GM18907 (cell line): ENCODE data around the gene JMJD1C.
A peak's percentile ranks its signal among the peaks of the same experiment; 100 is the strongest.
"Not testable (repeated sequence)": the region's sequence is repeated elsewhere in the genome, so short reads cannot be mapped to it uniquely, and the experiment has no call there.

Source experiments
- ATAC-seq: cut with Tn5 transposase; IDR thresholded peaks from one replicate; pipeline ENCODE4 v1.9.1; 2021; ENCODE audit warnings: mild to moderate bottlenecking, moderate library complexity; ENCODE audit not compliant: unreplicated experiment

Gene JMJD1C

DNA sequence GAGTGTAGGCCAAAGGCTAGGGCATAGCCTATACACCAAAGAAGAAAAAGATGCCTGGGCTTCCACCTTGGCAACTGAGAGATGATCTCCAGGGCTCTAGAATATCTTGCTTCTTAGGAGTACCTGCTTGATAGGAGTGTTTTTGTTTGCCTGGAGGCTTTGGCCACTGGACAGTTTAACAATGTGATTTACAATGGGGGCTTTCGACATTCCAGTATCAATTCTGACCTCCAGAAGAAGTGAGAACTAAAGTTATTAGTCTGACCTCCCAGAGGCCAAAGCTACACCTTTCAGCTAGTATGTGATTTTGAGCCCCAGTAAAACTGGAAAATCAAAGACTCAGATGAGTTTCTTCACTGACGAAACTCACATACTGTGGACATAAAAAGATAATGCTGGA, 96.1 kb downstream of the JMJD1C start:
- no peak for ATAC-seq

DNA sequence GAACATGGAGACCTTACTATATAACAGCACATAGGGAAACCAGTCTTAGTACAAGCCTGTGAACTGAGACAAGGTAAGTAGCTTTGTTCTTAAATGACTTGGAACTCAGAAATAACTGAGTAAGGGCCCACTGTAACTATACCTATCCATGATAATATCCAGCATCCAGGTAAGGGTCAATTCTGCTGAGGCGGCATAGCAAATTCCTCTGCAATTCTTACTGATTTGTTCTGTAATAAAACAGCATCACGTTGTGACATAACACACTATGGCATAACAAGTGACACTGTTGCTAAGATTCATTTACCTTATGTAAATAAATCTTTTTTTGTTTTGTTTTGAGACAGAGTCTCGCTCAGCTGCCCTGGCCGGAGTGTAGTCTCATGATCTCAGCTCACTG, 97.4 kb downstream of the JMJD1C start:
- no peak for ATAC-seq

DNA sequence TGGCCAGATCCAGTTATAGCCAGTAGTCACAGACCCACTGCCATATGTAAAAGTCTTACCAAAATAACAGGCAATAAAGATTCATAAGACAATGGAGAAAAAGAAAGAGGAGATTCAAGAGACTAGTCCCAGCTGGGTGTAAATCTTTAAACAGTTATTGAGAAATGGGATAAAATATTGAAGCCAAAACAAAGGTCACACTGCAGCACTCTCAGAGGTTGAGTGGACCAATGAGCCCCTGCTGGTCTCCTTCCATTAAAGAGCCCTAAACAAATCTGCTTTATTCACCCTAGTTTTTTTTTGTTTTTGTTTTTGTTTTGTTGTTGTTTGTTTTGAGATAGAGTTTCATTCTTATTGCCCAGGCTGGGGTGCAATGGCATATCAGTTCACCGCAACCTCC, 98.8 kb downstream of the JMJD1C start:
- no peak for ATAC-seq

DNA sequence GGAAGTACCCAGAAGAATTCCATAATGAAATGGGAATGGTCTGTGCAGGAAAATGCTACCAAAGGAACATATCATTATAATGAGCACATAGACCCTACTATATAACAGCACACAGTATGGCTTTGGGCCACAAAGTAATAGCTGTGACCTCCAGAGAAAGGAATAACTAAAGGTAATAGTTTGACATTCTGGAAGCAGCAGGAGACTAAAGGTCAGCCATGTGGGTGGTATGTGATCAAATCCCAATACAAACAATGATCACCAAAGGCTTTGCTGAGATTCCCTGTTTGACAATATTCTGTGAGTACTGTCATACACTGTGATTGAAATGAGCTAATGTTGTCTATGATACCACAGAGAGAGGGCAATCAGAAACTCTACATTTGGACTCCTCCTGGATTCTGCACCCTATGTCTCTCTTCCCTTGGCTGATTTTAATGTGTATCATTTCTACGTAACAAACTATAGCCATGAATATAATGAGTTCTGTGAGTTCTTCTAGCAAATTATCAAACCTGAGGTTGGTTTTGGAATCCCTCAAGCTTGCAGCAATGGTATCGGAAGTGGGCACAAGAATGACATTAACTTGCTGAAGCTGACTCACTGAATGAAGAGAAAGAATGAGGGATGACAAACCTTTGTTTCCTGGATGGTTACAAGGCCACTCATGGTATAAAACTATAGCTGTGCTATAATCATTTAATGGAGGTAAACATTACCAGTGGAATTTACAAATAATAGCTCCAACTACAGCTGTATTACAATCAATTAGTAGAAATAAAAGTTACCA, 99.6 kb downstream of the JMJD1C start:
- peak; percentile 53 for ATAC-seq

DNA sequence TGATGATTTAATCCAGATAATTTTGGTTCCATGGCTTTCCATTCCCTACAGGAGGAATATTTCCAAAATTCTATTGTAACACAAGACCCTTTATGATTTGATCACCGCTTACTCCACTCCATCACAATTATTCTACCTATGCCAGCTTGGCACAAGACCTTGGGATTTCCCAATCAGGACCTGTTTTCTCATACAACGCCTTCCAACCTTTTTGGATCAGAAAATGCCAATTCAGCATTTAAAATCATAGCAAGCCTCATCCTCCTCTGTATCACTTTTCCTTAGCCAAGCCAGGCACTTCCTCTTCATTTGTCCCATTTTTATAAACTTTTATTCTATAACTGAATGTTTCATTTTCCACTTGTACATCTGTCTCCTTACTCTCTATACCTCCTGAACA, 100.9 kb downstream of the JMJD1C start:
- no peak for ATAC-seq

DNA sequence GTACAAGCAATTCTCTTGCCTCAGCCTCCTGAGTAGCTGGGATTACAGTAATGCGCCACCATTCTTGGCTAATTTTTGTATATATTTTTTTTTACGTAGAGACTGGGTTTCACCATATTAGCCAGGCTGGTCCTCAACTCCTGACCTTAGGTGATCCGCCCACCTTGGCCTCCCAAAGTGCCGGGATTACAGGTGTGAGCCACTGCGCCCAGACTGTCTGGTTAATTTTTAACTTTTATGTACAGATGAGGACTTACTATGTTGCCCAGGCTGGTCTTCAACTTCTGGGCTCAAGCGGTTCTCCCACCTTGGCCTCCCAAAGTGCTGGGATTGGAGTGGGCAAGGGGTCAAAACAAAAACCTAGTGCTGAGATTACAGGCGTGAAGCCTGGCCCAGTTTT, 101.8 kb downstream of the JMJD1C start:
- no peak for ATAC-seq

DNA sequence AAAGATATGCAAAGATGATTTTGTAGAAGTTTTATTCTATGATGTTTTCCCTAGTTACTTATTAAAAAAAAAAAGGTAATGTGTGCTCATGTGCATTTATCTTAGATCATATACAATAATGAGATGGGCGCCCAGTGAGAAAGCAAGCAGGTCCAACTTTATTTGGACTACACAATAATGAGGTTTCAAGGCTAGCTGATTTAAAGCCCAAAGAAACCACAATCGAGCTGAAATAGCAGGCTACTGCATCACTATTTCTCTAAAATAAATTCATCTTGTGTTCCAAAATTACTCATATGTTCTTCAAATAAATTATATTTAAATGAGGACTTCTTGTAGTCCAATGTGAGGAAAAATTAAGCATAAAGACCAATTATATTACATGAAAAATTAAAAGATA, 110.1 kb downstream of the JMJD1C start:
- no peak for ATAC-seq

DNA sequence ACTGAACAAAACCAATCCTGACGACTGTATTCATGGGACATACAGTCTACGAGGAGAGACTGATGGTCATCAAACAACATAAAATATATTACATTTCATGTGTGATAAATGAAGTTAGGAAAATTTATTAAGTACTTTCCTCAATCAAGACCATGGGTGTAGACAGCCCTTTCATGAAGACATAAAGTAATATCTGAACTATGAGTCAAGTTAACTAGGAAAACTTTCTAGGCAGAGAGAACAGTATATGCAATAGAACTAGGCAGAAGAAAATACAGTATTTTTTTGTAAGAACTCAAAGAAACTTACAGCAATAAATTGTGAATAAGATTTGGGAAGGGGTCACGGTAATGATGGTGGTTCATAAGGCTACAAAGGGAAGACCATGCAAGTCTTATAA, 112.8 kb downstream of the JMJD1C start:
- ATAC-seq = no peak

DNA sequence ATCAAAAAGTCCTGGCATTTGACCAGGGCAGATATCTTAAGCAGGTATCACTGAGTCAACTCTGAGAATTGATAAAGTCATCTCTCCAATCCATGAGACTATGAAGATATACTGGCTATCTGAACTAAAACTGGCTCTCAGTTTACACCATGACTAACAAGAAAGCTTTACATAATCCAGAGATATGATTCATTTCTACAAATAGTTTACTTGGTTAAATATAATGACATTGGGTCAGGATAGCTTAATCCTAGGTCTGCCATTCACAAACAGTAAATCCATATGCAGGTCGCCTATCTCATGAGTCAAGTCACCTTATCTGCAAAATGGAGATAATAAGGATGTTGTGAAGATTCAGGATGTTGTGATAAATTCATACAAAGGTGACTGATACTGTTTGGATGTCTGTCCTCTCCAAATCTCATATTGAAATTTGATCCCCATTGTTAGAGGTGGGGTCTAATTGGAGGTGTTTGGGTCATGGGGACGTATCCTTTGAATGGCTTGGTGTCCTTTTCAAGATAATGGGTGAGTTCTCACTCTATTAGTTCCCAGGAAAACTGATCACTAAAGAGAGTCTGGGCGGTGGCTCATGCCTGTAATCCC, 117.4 kb downstream of the JMJD1C start:
- no peak for ATAC-seq

DNA sequence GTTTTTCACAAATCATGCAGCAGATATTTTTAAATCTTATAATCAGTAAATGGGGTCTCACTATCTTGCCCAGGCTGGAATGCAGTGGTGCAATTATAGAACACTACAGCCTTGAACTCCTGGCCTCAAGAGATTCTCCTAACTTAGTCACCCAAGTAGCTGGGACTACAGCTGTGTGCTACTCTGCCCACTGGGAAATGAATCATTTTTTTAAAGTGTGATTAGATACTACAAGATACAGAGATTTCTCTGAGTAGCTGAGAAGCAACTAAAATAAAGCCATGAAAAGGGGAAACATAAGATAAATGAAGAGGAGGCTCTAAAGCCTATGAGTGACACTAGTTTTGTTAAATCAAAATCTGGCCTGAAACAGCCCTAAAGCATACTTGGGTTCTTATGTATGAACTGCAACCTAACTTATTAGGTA, 119.7 kb downstream of the JMJD1C start:
- ATAC-seq = no peak

DNA sequence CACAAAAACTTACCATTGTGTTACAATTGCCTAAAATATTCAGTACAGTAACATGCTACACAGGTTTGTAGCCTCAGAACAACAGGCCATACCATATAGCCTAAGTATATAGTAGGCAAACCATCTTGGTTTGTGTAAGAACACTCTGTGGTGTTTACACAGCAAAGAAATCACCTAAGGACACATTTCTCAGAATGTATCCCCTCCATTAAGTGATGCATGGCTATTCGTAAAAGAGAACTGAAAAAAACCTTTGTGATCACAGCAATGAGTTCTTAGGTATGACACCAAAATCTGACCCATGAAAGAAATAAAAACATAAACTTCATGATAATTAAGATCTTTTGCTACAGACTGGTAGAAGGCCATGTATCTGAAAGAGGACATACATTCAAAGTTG, 121.5 kb downstream of the JMJD1C start:
- ATAC-seq = no peak

DNA sequence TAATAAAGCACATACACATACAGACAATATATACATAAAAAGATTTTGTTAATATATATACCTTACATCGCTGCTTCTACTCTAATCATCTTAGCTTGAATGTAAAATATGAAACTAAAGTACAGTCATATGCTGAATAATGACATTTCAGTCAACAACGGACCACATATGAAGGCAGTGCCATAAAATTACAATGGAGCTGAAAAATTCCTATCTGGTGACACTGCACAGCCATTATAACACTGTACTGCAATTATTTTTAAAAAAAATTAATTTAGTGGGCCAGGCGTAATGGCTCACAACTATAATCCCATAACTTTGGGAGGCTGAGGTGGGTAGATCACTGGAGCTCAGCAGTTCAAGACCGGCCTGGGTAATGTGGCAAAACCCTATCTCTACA, 122.3 kb downstream of the JMJD1C start:
- no peak for ATAC-seq

DNA sequence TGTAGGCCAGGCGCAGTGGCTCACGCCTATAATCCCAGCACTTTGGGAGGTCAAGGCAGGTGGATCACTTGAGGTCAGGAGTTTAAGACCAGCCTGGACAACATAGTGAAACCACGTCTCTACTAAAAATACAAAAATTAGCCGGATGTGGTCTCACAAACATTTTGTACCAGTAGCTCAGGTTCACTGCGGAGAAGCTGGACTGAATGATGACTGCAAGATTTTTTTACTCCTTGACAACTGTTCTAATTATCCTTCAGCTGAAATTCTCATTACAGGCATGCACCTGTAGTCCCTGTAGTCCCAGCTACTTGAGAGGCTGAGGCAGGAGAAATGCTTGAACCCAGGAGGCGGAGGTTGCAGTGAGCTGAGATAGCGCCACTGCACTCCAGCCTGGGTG, 126.1 kb downstream of the JMJD1C start:
- not testable (repeated sequence) for ATAC-seq

DNA sequence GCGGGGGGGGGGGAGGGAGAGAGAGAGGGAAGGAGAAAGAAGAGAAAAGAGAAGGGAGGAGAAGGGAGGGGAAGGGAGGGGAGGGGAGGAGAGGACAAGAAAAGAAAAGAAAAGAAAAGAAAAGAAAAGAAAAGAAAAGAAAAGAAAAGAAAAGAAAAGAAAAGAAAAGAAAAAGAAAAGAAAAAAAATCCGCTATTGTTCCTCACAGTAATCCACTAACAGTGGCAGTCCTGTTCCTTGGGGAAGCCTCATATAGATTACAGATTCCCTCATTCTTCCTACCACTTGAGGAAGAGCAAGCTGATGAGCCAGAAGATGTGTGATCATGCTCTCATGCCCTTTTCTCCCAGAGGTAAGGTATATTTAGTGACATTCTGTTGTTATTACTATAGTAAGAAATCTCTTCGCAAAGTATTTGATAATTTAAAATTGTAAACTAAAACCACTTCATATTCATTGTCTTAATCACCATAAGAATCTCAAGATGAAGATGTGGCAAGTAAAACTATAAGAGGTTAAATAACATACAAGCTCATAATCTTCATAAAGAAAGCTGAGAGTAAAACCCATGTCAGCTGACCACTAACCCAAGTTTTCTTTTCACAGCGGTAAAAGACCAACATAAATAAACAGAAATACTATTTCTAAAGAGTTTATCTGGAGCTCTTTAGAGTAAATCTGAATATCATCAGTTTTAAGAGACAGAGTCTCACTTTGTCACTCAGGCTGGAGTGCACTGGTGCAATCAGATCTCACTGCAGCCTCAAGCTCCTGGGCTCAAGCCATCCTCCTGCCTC, 128.1 kb downstream of the JMJD1C start:
- no peak for ATAC-seq

DNA sequence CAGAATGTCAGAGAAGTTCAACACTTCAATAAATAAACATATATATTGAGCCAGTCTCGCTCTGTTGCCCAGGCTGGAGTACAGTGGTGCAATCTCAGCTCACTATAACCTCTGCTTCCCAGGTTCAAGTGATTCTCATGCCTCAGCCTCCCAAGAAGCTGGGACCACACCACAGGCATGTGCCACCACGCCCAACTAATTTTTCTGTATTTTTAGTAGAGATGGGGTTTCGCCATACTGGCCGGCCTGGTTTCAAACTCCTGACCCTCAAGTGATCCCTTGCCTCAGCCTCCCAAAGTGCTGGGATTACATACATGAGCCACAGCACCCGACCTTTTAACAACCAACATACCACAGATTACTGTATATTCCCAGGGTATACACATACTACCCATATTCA, 134.2 kb downstream of the JMJD1C start:
- ATAC-seq = no peak

DNA sequence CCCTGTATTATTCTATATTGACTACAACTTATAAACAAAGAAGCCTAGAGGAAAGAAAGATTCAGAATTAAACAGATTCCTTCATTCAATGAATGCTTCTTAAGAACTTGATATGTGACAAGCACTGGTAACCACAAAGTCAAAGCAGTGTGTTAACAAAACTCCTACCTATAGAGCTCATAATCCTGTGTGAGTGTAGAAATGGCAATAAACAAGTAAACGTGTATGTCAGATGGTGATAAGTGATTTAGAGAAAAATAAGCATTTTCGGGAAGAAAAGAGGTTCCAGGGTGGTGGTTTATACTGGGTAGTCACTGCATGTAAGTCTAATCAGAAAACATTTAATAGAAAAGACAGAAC, 141.3 kb downstream of the JMJD1C start:
- no peak for ATAC-seq

DNA sequence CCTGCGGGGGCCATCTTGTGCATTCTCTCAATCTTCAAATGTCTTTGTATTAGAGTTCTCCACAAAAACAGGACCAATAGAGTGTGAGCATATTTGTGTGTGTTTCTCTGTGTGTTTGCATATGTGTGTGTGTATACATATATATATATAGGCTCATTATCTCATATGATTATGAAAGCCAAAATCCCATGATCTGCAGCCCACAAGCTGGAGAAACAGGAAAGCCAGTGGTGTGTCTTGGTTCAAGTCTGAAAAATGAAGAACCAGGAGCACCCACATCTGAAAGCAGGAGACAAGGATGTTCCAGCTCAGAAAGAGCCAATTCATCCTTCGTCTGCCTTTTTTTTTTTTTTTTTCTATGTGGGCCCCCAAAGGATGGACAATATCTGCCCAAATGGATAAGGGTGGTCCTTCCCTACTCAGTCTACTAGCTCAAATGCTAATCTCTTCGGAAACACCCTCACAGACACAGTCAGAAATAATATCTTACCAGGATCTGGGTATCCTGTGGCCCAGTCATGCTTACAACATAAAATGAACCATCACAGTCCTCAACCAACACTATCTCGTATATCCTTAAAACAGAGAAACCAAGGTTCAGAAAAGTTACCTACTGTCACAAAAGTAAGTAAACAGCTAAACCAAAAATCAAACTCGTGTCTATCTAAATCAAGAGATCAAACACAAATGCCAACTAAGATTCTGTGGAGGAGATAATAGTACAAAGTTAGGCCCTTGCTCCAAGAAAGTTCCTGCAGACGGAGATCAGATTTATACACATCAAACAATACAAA, 141.9 kb downstream of the JMJD1C start:
- no peak for ATAC-seq

DNA sequence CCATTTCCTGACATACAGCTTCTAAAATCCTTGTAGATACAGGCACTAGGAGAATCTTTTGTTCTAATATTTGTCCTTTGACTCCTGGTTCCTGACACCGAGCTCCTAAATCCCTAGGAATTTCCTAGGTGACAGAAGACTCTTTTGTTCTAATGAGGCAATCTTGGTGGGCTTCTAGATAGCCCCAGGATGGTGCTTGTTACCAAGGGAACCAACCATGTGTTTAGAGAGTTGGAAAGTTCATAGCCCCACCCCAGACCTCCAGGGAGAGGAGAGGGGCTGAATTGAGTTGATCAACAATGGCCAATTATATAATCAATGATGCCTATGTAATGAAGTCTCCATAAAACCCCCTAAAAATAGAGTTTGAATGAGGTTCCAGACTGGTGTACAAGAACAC, 145.1 kb downstream of the JMJD1C start:
- ATAC-seq = no peak

DNA sequence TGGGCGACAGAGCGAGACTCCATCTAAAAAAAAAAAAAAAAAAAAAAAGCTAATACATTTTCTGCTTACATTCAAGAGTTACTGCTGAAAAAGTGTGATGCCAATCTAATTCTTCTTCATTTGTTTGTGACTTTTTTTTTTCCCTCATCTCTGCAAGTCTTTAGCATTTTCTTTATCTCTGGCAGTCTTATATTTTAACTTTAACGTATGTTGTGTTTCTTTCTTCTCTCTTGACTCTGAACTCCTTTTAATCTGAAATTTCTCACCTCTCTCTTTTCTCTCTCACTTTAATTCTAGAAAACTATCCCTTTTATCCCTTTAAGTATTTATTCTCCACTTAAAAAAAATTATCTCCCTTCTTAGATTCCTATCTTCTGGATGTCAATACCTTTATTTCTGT, 146.5 kb downstream of the JMJD1C start:
- no peak for ATAC-seq

DNA sequence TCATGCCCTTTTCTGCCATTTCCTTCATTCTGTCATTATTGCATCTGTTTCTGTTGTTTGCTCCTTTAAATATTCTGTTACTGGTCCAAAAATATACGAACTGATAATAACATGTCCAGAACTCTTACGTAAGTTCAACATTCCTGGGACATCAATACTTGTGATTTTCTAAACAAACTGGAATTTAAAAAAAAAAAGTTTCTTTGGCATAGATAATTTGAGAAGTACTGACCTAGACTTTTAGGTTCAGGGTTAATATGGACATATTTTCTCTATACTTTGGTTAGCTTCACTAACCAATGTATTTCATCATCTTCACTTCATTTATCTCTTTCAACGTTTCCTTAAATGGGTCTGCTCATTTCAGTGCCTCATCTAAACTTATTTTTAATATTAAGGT, 147.3 kb downstream of the JMJD1C start:
- no peak for ATAC-seq

DNA sequence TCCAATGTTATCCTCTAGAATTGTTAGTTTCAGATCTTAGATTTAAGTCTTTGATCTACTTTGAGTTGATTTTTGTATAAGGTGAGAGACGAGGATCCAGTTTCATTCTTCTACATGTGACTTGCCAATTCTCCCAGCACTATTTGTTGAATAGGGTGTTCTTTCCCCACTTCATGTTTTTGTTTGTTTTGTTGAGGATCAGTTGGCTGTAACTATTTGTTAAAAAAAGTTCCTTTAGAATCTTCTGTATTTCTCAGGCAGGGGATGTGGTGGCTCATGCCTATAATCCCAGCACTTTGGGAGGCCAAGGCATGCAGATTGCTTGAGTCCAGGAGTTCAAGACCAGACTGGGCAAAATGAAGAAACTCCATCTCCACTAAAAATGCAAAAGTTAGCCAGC, 151.8 kb downstream of the JMJD1C start:
- ATAC-seq = no peak
